Activated CD4-positive, CD25-positive, alpha-beta regulatory T cell treated with anti-CD3 and anti-CD28 coated beads, Interleukin-2, amount 50 U/mL, for 24 hours (primary cell): ENCODE data around the gene C14orf93.

Experiments used
- ATAC-seq, 2 donors: fragments of 150-1000 bp; cut with Tn5 transposase; one replicate each; pipeline ENCODE4 v1.10.0; 2021; ENCODE audit warnings: mild to moderate bottlenecking in 1 of 2, moderate library complexity in 1 of 2

The C14orf93 gene

GRCh38 chr14:23045419-23046357 is 35.7 kb upstream of the C14orf93 start:
- ATAC-seq = no peak

GRCh38 chr14:23044840-23045239 is 34.9 kb upstream of the C14orf93 start:
- ATAC-seq = no peak

- ATAC-seq = no peak
Measured at GRCh38 chr14:23043754-23044153, 33.8 kb upstream of the C14orf93 start.

GRCh38 chr14:23043145-23043544 is 33.2 kb upstream of the C14orf93 start:
- no peak for ATAC-seq

- ATAC-seq = no peak
Measured at GRCh38 chr14:23042162-23042965, 32.4 kb upstream of the C14orf93 start, which contains the start of gene PSMB11. Gene PSMB11, plus strand, starts transcription at chr14:23042212. Its CDS starts 14 bp downstream, at chr14:23042226.

GRCh38 chr14:23041729-23042128 is 31.8 kb upstream of the C14orf93 start:
- no peak for ATAC-seq

GRCh38 chr14:23040100-23040499 is 30.2 kb upstream of the C14orf93 start:
- ATAC-seq = no peak

- ATAC-seq = no peak
Measured at GRCh38 chr14:23035303-23036144, 25.6 kb upstream of the C14orf93 start.

GRCh38 chr14:23034498-23035302 is 24.8 kb upstream of the C14orf93 start, which contains the start of gene PSMB5:
Gene PSMB5, minus strand, starts transcription at chr14:23034900. Its CDS starts 19 bp downstream, at chr14:23034881.
- peak; percentile 93 for ATAC-seq

GRCh38 chr14:23033801-23034497 is 24.0 kb upstream of the C14orf93 start:
- no peak for ATAC-seq

GRCh38 chr14:23033251-23033727 is 23.3 kb upstream of the C14orf93 start:
- no peak for ATAC-seq

GRCh38 chr14:23030936-23031335 is 21.0 kb upstream of the C14orf93 start:
- ATAC-seq = no peak

GRCh38 chr14:23028799-23029198 is 18.9 kb upstream of the C14orf93 start:
- peak in 1 of 2 donors; percentile 34 for ATAC-seq

- peak; percentile 17 to 39 for ATAC-seq
Measured at GRCh38 chr14:23025151-23025814, 15.3 kb upstream of the C14orf93 start.

- peak in 1 of 2 donors; percentile 13 for ATAC-seq
Measured at GRCh38 chr14:23024612-23025075, 14.7 kb upstream of the C14orf93 start.

- ATAC-seq = no peak
Measured at GRCh38 chr14:23023795-23024152, 13.8 kb upstream of the C14orf93 start.

- no peak for ATAC-seq
Measured at GRCh38 chr14:23023022-23023794, 13.3 kb upstream of the C14orf93 start.

- ATAC-seq = no peak
Measured at GRCh38 chr14:23021889-23022442, 12.0 kb upstream of the C14orf93 start.

- ATAC-seq = no peak
Measured at GRCh38 chr14:23021434-23021833, 11.5 kb upstream of the C14orf93 start.
